ENCODE data around the gene LTBR. TPM values are rescaled to one million over a fixed set of nuclear protein-coding genes. Genes with fewer than 3 reads are reported as not detected.

LTBR gene
- 2.3 TPM for polyA plus RNA-seq (2013, experiment 1 of 2)
- 2.3 TPM for polyA plus RNA-seq (2013, experiment 2 of 2)

DNA sequence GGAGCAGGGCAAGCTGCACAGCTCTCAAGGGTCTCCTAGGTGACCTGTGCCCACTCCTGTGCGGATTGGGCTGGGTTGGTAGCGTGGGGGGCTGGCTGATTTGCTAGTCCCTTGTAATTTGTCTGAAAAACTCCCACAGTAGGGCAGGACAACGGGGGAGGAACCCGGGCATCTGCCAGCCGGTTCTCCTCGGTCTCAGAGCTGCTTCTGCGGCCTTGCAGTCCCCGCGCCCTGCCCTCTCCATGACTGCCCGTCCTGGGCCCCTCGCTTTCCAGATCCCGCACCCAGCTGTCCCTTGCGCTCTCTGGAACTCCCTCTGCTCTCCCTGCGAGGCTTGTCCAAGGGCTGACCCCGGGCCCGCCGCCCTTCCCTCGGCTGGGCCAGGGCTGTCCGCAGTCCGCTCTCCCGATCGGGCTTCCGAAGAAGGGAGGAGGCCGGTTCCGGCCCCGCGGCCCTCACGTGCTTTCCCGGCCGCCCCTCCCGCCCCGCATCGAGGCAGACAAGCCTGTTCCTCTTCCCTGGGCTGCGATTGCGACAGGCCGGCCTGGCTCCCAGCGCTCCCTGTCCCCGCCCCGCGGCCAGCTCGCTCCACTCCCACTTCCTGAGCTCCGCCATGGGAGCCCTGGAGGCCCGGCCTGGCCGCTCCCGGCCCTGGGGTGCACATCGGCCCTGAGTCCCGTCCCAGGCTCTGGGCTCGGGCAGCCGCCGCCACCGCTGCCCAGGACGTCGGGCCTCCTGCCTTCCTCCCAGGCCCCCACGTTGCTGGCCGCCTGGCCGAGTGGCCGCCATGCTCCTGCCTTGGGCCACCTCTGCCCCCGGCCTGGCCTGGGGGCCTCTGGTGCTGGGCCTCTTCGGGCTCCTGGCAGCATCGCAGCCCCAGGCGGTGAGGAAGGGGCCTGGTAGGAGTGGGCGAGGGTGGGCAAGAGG is at the start of gene LTBR:
LTBR (plus strand) TSS at position 591 of the 927 bp plus-strand sequence; CDS start at position 788, 197 bp downstream.
- DNase-seq (ENCODE audit: low spot score) = no peak
- Histone ChIP-seq H2BK12ac (ENCODE audit: low read length) (peak within 1 kb of the TSS; percentile 88), H3K27me3 (ENCODE audit: control insufficient read depth in 3 of 3, insufficient read depth in 3 of 3, low read depth in 1 of 3, low read length in 3 of 3) (peaks cover 0 to 19% (median 1%) of the 10 kb centered on the region in 3 experiments), H2BK120ac (ENCODE audit: low read depth, low read length) (peak within 1 kb of the TSS; percentile 33), H3K36me3 (replicated peaks in 1 of 2; ENCODE audit: control insufficient read depth in 2 of 2, insufficient read depth in 2 of 2, low read length in 2 of 2) (no peaks in the 10 kb centered on the region), H2BK15ac (ENCODE audit: low read length) (peak within 1 kb of the TSS; percentile 77), H3K27ac (replicated peaks; ENCODE audit: low read length) (no peak within 1 kb of the TSS), H3K4me1 (ENCODE audit: control insufficient read depth in 2 of 2, insufficient read depth in 1 of 2, low read depth in 1 of 2, low read length in 2 of 2) (peaks cover 4 to 7% of the 10 kb centered on the region in 2 donors), H2AFZ (ENCODE audit: low read length) (peak within 1 kb of the TSS; percentile 66), H4K8ac (ENCODE audit: low read depth, low read length) (peak within 1 kb of the TSS; percentile 92), H3K23ac (ENCODE audit: low read depth, low read length, poor library complexity) (peak within 1 kb of the TSS; percentile 85), H3K79me1 (ENCODE audit: low read depth, low read length) (no peaks in the 10 kb centered on the region), H3K9me3 (replicated peaks in 1 of 2; ENCODE audit: control insufficient read depth in 2 of 2, insufficient read depth in 1 of 2, low read depth in 1 of 2, low read length in 2 of 2) (no peaks in the 10 kb centered on the region), H3K4me3 (ENCODE audit: low read length in 2 of 2) (peak within 1 kb of the TSS in 1 of 2 donors; percentile 34), H2BK5ac (ENCODE audit: low read length) (peak within 1 kb of the TSS; percentile 36), H3K18ac (ENCODE audit: low read length) (peak within 1 kb of the TSS; percentile 97), H3K9ac (ENCODE audit: low read depth, low read length, poor library complexity) (peak within 1 kb of the TSS; percentile 30), H3K4ac (ENCODE audit: low read length) (peak within 1 kb of the TSS; percentile 70), H4K91ac (ENCODE audit: low read depth, low read length, poor library complexity) (peak within 1 kb of the TSS; percentile 97), H2AK5ac (ENCODE audit: low read depth, low read length) (peak within 1 kb of the TSS; percentile 81), H3K4me2 (ENCODE audit: insufficient read depth, low read length, poor library complexity, severe bottlenecking) (no peak within 1 kb of the TSS), H3K14ac (ENCODE audit: low read length) (no peak within 1 kb of the TSS)
- WGBS, 2 donors (ENCODE audit: extremely low coverage in 2 of 2, insufficient read length in 2 of 2, insufficient replicate concordance in 1 of 2) = no CpG with 5 or more reads among the region's 62 CpGs

DNA sequence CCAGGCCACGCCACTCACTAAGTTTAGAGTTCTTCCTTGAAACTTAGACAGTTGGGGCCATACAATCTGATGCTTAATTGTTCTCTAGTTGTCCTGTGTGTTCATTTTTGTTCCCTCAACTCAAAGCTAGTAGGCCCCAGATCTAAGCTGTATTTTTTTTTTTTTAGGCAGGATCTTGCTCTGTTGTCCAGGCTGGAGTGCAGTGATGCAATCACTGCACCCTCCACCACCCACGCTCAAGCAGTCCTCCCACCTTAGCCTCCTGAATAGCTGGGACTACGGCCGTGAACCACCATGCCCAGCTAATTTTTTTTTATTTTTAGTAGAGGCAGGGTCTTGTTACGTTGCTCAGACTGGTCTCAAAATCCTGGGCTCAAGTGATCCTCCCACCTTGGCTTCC is 49.6 kb upstream of the LTBR start:
- WGBS, 2 donors (ENCODE audit: extremely low coverage in 2 of 2, insufficient read length in 2 of 2, insufficient replicate concordance in 1 of 2) = no CpG with 5 or more reads among the region's 5 CpGs
- H3K27me3 ChIP-seq (ENCODE audit: control insufficient read depth in 3 of 3, insufficient read depth in 3 of 3, low read depth in 1 of 3, low read length in 3 of 3) = no peaks in the 10 kb centered on the region
- no peak overlapping the region for H3K4me2 ChIP-seq (ENCODE audit: insufficient read depth, low read length, poor library complexity, severe bottlenecking)
- no peak overlapping the region for H4K8ac ChIP-seq (ENCODE audit: low read depth, low read length)
- H2AK5ac ChIP-seq (ENCODE audit: low read depth, low read length) = no peak overlapping the region
- H2BK15ac ChIP-seq (ENCODE audit: low read length) = no peak overlapping the region
- no peak overlapping the region for H2AFZ ChIP-seq (ENCODE audit: low read length)
- no peak overlapping the region for H3K27ac ChIP-seq (replicated peaks; ENCODE audit: low read length)
- DNase-seq (ENCODE audit: low spot score) = no peak
- H3K4me1 ChIP-seq (ENCODE audit: control insufficient read depth in 2 of 2, insufficient read depth in 1 of 2, low read depth in 1 of 2, low read length in 2 of 2) = peaks cover 36 to 45% of the 10 kb centered on the region in 2 donors
- no peak overlapping the region for H4K91ac ChIP-seq (ENCODE audit: low read depth, low read length, poor library complexity)
- H3K79me1 ChIP-seq (ENCODE audit: low read depth, low read length) = peaks cover 13% of the 10 kb centered on the region
- H3K9me3 ChIP-seq (replicated peaks in 1 of 2; ENCODE audit: control insufficient read depth in 2 of 2, insufficient read depth in 1 of 2, low read depth in 1 of 2, low read length in 2 of 2) = no peaks in the 10 kb centered on the region
- no peak overlapping the region for H3K23ac ChIP-seq (ENCODE audit: low read depth, low read length, poor library complexity)
- H2BK120ac ChIP-seq (ENCODE audit: low read depth, low read length) = no peak overlapping the region
- H3K4me3 ChIP-seq (ENCODE audit: low read length in 2 of 2) = no peak overlapping the region
- H3K36me3 ChIP-seq (replicated peaks in 1 of 2; ENCODE audit: control insufficient read depth in 2 of 2, insufficient read depth in 2 of 2, low read length in 2 of 2) = peaks cover 26 to 79% of the 10 kb centered on the region in 2 donors
- no peak overlapping the region for H3K18ac ChIP-seq (ENCODE audit: low read length)
- H2BK12ac ChIP-seq (ENCODE audit: low read length) = no peak overlapping the region
- H3K9ac ChIP-seq (ENCODE audit: low read depth, low read length, poor library complexity) = no peak overlapping the region
- no peak overlapping the region for H2BK5ac ChIP-seq (ENCODE audit: low read length)
- no peak overlapping the region for H3K14ac ChIP-seq (ENCODE audit: low read length)
- no peak overlapping the region for H3K4ac ChIP-seq (ENCODE audit: low read length)

DNA sequence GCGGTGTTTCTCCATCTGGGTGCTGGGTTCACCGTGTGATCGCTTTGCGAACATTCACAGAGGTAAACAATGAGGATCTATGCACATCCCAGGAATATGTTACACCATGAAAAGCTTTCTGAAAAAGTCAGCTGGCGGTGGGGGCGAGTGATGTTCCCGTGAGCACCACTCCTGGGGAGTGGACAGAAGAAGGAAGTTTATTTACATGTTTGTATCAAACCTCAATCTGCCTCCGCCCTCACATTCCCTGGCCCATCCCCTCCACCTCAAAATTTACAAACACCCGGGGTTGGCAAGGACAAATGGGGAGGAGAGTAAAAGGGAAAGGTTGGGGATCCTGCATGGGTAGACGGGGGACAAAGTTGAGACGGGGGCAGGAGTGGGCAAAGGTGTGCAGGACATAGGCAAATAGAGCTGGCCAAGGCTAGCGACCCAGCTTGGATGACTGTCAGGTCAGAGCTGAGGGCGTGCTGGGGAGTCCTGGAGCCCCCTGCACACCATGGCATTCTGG is 49.0 kb upstream of the LTBR start:
- no peak overlapping the region for H4K91ac ChIP-seq (ENCODE audit: low read depth, low read length, poor library complexity)
- no peak overlapping the region for H2BK12ac ChIP-seq (ENCODE audit: low read length)
- no peak overlapping the region for H2AFZ ChIP-seq (ENCODE audit: low read length)
- peak overlapping the region; percentile 1 for H3K23ac ChIP-seq (ENCODE audit: low read depth, low read length, poor library complexity)
- H2AK5ac ChIP-seq (ENCODE audit: low read depth, low read length) = no peak overlapping the region
- H2BK15ac ChIP-seq (ENCODE audit: low read length) = no peak overlapping the region
- H3K9me3 ChIP-seq (replicated peaks in 1 of 2; ENCODE audit: control insufficient read depth in 2 of 2, insufficient read depth in 1 of 2, low read depth in 1 of 2, low read length in 2 of 2) = no peaks in the 10 kb centered on the region
- H2BK5ac ChIP-seq (ENCODE audit: low read length) = no peak overlapping the region
- H2BK120ac ChIP-seq (ENCODE audit: low read depth, low read length) = no peak overlapping the region
- no peak overlapping the region for H3K4me3 ChIP-seq (ENCODE audit: low read length in 2 of 2)
- peaks cover 24 to 74% of the 10 kb centered on the region in 2 donors for H3K36me3 ChIP-seq (replicated peaks in 1 of 2; ENCODE audit: control insufficient read depth in 2 of 2, insufficient read depth in 2 of 2, low read length in 2 of 2)
- H3K4me1 ChIP-seq (ENCODE audit: control insufficient read depth in 2 of 2, insufficient read depth in 1 of 2, low read depth in 1 of 2, low read length in 2 of 2) = peaks cover 40 to 52% of the 10 kb centered on the region in 2 donors
- no peak overlapping the region for H3K4me2 ChIP-seq (ENCODE audit: insufficient read depth, low read length, poor library complexity, severe bottlenecking)
- WGBS, 2 donors (ENCODE audit: extremely low coverage in 2 of 2, insufficient read length in 2 of 2, insufficient replicate concordance in 1 of 2) = no CpG with 5 or more reads among the region's 13 CpGs
- DNase-seq (ENCODE audit: low spot score) = no peak
- no peak overlapping the region for H3K14ac ChIP-seq (ENCODE audit: low read length)
- no peaks in the 10 kb centered on the region for H3K27me3 ChIP-seq (ENCODE audit: control insufficient read depth in 3 of 3, insufficient read depth in 3 of 3, low read depth in 1 of 3, low read length in 3 of 3)
- peak overlapping the region; percentile 20 for H3K18ac ChIP-seq (ENCODE audit: low read length)
- peak overlapping the region; percentile 95 for H3K27ac ChIP-seq (replicated peaks; ENCODE audit: low read length)
- H3K4ac ChIP-seq (ENCODE audit: low read length) = no peak overlapping the region
- H3K9ac ChIP-seq (ENCODE audit: low read depth, low read length, poor library complexity) = no peak overlapping the region
- peaks cover 14% of the 10 kb centered on the region for H3K79me1 ChIP-seq (ENCODE audit: low read depth, low read length)
- no peak overlapping the region for H4K8ac ChIP-seq (ENCODE audit: low read depth, low read length)
